ENCODE measurements around the gene CACNA2D3.
"Not testable (repeated sequence)": the region's sequence is repeated elsewhere in the genome, so short reads cannot be mapped to it uniquely, and the experiment has no call there.

Gene CACNA2D3

DNA sequence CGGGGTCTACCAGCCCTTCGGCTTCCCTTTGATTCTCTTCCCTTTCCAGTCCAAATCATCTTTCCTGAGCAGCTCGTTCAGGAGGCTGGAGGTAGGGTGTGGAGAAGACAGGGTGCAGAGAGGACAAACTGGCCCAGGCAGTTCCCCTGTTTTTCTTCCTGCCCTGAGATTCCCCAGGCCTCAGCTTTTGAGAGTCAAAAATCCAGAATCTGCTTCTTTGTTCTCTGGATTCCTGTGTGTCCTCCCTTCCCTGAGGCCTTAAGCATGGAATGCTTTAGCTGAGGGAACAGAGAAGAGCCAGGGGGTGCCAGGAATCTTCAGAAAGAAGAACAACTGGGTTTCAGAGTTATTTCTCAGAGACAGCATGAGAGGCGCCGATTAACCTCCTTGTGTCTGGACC is 832.2 kb downstream of the CACNA2D3 start:
- no peak for DNase-seq

- DNase-seq, result no peak
These were observed 833.1 kb downstream of the CACNA2D3 start for GRCh38 chr3:54955496-54955895.

DNA sequence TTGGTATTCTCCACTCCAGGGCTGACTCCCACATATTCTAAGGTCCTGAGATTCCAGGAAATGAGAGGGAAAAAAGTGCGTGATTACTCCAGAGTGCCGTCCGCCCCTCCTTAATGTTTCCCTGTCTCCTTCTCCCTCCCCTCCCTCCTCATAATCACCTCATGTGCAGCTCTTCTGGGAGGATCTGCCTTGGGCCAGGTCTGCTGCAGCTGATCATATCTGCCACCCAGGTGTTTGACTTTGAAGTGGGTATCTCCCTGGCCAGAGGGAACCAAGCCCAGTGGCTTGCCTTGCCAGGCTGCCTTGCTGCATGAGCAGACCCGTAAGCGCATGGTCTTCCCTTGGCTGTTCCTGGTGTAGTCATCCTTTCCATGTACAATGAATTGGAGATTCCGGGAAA is 833.6 kb downstream of the CACNA2D3 start:
- DNase-seq, result no peak

DNA sequence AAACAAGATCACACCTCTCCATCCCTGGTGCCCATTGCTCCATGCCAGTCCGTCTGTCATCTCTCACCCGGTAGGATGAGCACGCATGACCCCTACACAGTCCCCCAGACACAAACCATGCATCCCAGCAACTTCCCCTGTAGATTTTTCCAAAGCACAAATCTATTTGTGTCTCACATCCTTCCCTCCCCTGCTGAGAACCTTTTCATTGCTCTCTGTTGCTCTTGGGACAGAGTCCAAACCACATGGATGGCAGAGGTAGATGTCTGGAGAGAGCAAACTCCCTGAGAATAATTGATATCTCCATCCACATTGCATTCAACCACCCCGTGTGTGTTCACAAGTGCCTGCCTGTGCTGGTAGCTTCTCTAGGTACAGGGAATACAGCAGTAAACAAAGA is 835.4 kb downstream of the CACNA2D3 start:
- no peak for DNase-seq

DNA sequence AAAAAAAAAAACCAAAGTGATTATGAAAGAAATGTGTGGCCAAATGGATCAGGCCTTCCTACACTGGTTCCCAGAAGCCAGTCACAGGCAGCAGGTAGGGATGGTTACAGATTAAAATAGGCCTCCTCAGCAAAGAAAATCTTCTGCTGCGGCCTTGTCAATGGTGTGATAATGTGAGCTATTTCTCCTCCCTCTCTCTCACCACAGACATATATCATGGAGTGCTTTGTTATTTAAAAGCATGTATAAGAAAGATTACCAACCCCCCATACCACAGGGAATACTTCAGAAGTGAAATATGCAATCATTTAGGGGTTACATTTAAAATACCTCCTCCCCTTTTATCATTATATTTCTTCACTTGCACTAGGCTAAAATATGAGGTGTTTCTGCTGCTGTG is 837.7 kb downstream of the CACNA2D3 start:
- DNase-seq, result no peak

GRCh38 chr3:54960701-54961100 is 838.3 kb downstream of the CACNA2D3 start:
- no peak for DNase-seq

GRCh38 chr3:54962200-54962599 is 839.8 kb downstream of the CACNA2D3 start:
- DNase-seq, result no peak

DNA sequence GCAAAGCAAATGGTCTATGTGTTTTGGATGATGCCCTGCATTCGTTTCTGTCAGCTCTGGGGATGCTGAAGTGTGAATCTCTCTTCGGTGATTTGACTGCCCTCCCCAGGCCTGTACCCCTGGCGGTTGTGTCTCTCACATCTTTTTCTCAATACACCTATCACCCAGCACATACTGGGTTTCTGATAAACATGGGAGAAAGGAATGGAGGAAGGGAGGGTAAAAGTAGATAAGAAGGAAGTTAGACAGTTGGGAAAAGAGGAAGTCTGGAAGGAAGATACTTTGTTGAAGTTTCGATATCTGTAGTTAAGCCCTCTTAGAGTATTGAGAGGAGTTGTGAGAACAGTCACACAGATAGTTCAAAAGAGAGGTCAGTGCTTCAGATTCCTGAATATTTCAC is 841.3 kb downstream of the CACNA2D3 start:
- DNase-seq, result no peak

GRCh38 chr3:54964081-54964480 is 841.7 kb downstream of the CACNA2D3 start:
- DNase-seq, result no peak

- DNase-seq, result no peak
These were observed 843.4 kb downstream of the CACNA2D3 start for GRCh38 chr3:54965746-54966145.

GRCh38 chr3:54966979-54967378 is 844.6 kb downstream of the CACNA2D3 start:
- no peak for DNase-seq

GRCh38 chr3:54967731-54968161 is 845.4 kb downstream of the CACNA2D3 start:
- DNase-seq, result no peak

GRCh38 chr3:54968546-54969172 is 846.3 kb downstream of the CACNA2D3 start:
- no peak for DNase-seq

DNA sequence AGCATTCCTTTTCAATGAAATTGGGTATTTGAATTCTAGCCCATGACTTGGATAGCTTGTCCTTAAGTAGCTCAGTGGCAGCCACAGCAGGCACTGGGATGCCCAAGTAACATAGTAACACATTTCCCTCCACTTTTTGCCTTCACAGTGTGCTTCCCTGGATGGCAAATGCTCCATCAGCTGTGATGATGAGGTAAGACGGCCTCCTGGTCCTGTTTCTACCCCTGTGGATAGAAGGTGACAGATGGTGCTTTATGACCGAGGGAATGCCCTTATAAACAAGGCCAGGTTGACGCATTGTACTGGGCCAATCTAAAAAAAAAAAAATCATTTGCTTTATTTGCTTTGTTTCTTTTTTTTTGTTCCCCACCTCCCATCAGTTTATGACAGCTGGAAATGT is 847.3 kb downstream of the CACNA2D3 start:
- DNase-seq, result no peak

- no peak for DNase-seq
These were observed 848.5 kb downstream of the CACNA2D3 start for GRCh38 chr3:54970895-54971294.

DNA sequence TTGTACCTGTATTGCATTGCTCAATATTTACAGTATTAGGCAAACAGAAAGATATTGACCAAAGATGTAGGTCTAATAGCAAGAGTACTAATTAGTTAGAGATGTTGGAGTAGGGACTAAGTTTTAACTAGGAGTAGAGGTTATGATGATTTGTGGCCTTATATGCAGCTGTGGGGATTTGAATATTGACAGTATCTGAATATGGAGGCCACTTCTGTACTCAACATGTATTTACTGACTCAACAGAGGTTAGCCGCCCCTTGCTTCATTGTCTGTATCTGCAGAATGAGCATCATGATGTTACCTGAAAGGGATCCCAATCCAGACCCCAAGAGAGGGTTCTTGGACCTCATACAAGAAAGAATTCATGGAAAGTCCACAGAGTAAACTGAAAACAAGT is 855.1 kb downstream of the CACNA2D3 start:
- DNase-seq, result no peak

- DNase-seq, result not testable (repeated sequence)
These were observed 855.6 kb downstream of the CACNA2D3 start for GRCh38 chr3:54977946-54978345.

DNA sequence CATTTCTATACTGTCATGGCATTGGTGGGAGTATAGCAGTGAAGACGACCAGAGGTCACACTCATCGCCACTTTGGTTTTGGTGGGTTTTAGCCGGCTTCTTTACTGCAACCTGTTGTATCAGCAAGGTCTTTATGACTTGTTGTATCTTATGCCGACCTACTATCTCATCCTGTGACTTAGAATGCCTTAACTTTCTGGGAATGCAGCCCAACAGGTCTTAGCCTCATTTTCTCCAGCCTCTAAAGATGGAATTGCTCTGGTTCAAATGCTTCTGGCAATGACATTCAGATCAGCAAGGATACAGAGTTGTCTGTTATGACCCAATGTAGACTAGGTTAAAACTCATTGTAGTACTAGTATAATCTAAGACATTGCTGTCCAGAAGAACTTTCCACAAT is 860.5 kb downstream of the CACNA2D3 start:
- DNase-seq, result no peak

GRCh38 chr3:54983266-54984099 is 861.1 kb downstream of the CACNA2D3 start:
- no peak for DNase-seq

- DNase-seq, result no peak
These were observed 863.5 kb downstream of the CACNA2D3 start for GRCh38 chr3:54985856-54986255.

DNA sequence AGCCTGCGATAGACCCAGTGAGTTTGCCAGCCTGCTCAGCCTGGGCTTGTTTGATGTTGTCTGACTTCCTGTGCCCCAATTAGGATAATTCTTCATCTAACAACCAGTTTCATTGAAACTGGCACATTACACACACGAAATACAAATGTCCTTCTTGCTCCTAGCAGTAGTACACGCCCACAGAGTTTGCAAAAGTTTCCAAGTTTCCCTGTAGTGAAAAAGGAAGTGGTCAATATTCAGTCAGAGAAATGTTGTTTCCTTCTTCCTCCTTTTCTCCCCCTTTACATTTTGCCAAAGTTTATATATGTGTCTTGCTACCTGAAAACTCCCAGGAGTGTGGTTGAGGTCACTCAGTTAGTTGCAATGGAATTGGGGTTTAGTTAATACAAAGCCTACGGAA is 863.9 kb downstream of the CACNA2D3 start:
- no peak for DNase-seq

DNA sequence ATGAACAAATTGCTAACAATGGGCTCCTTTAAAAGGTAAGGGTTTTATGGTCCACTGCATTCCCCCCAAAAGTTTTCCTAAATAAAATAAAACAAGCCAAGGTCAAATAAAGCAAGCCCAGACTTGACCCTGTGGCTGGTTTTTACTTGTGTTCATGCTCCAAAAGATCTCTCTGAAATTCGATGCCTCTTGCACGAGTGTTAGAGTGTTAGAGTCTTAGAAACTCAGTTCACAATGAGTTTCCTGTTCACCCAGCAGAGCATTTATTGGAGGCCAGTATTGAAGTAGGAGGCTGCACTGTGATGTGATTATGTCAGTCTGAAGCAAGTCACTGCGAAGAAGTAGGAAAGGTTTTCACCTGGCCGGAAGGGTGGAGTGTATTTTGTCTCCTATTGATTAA is 865.4 kb downstream of the CACNA2D3 start:
- no peak for DNase-seq

GRCh38 chr3:54988302-54988837 is 866.0 kb downstream of the CACNA2D3 start:
- DNase-seq, result no peak

All from NCI-H2107 (cell line).